8988T (cell line): Measurements from ENCODE around the gene ARHGEF40.

Experiments
- DNase-seq: peaks from one replicate; pipeline ENCODE4 v3.0.0; 2011

ARHGEF40 gene

DNA sequence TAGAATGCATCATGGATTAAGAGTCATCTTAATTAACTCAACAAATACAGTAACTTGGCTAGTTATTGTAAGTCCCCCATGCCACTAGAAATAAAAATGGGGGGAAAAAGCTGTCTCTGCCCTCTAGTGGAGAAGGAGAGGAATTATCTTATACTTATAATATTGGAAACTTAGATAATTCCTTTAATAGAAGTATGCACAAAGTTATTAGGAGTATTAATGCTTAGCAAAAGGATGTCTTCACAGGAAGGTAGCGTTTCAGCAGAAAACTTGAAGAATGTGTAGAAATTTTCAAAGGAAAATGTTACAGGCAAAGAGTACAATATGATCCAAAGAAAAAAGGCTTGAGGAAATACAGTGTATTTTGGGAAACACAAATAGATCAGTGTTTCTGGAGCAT is 65.9 kb downstream of the ARHGEF40 start:
- no peak for DNase-seq
